Upper lobe of right lung (tissue), 1 donor: ENCODE results near the gene ELAVL3. TPM values are rescaled to one million over a fixed set of nuclear protein-coding genes. Genes with fewer than 3 reads are reported as not detected.

ENCODE experiments used
- ATAC-seq: fragments of 200-7000 bp; cut with Tn5 transposase; one replicate; pipeline ENCODE4 v1.9.1; 2020; ENCODE audit warnings: mild to moderate bottlenecking, moderate library complexity
- DNase-seq: peaks from one replicate; pipeline ENCODE4 v3.0.0-alpha.2; 2020
- H3K27ac ChIP-seq: fragments of 200-600 bp; one replicate; pipeline ENCODE4 v1.8.0; 2022
- H3K27me3 ChIP-seq: fragments of 200-600 bp; one replicate; pipeline ENCODE4 v1.8.0; 2022; ENCODE audit warnings: mild to moderate bottlenecking
- H3K36me3 ChIP-seq: fragments of 200-600 bp; one replicate; pipeline ENCODE4 v1.8.0; 2022
- H3K4me1 ChIP-seq: fragments of 200-600 bp; one replicate; pipeline ENCODE4 v1.8.0; 2022
- H3K4me3 ChIP-seq: fragments of 200-600 bp; one replicate; pipeline ENCODE4 v1.8.0; 2022; ENCODE audit warnings: mild to moderate bottlenecking
- H3K9me3 ChIP-seq: fragments of 200-600 bp; one replicate; pipeline ENCODE4 v1.8.0; 2022
- intact Hi-C: fragments of 100-400 bp; cut with DNase I; formaldehyde crosslinking; loops from one replicate; pipeline ENCODE4 v1.11.0; 2022
- total RNA-seq: library from RNA; stranded (reverse); fragmentation: NEBNext Ultra II Directional; extraction: Animal tissue kit (Norgen Biotek cat#: 25700); gene quantifications from one replicate; pipeline ENCODE4 v1.2.1, GENCODE V29; 2021
- TF ChIP-seq, protein P1 (sequence below): fragments of 200-600 bp; IDR thresholded peaks from one replicate; pipeline ENCODE4 v1.8.0; 2022; ENCODE audit warnings: antibody characterized with exemption
- donor health status: DM: no; HTN: yes; CAD: no; lungs with severe emphysema.

ELAVL3 gene
- total RNA-seq, 1 donor from 2014 or later = not detected

DNA sequence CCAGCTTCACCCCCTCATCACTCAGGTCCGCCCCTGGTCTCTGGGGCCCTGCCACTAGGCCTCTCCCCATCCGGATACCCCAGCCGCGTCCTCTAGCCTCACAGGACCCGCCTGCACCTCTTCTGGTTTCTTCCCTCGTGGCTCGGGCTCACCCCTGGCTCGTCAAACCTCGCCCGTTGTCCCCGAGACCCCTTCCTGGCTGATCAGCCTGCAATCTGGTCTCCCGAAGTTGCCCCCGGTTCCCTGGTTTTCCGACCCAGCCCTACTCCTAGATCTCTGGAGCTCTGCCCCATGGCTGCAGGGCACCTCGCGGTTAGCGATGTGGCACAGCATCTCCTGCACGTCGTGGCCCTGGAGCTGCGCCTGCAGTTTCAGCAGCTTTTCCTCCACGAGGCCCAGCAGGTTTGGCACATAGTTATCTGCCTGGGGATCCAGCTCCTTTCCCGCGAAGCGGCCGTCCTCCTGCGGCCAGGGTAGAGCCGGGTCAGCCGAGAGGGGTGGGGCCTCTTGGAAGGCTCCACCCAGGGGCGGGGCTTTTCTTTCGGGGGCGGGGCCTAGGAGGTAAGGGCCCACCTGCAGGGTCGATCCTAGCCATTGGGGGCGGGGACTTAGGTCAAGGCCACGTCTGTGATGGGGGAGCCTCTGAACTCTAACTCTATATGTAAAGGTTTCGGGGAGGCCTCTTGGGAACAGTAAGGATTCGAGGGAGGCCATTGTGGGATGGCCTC, 59.3 kb downstream of the ELAVL3 start:
- H3K9me3 ChIP-seq = no peaks in the 10 kb centered on the region
- ATAC-seq = peak; percentile 52
- peaks cover 33% of the 10 kb centered on the region for H3K4me1 ChIP-seq
- intact Hi-C loops = no loop called here
- peak; percentile 81 for DNase-seq
- no peaks in the 10 kb centered on the region for H3K36me3 ChIP-seq
- H3K27me3 ChIP-seq = peaks cover 27% of the 10 kb centered on the region
- peak overlapping the region; percentile 39 for H3K4me3 ChIP-seq
- TF ChIP-seq, protein P1, sequence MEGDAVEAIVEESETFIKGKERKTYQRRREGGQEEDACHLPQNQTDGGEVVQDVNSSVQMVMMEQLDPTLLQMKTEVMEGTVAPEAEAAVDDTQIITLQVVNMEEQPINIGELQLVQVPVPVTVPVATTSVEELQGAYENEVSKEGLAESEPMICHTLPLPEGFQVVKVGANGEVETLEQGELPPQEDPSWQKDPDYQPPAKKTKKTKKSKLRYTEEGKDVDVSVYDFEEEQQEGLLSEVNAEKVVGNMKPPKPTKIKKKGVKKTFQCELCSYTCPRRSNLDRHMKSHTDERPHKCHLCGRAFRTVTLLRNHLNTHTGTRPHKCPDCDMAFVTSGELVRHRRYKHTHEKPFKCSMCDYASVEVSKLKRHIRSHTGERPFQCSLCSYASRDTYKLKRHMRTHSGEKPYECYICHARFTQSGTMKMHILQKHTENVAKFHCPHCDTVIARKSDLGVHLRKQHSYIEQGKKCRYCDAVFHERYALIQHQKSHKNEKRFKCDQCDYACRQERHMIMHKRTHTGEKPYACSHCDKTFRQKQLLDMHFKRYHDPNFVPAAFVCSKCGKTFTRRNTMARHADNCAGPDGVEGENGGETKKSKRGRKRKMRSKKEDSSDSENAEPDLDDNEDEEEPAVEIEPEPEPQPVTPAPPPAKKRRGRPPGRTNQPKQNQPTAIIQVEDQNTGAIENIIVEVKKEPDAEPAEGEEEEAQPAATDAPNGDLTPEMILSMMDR = no peak
- H3K27ac ChIP-seq = no peak overlapping the region

DNA sequence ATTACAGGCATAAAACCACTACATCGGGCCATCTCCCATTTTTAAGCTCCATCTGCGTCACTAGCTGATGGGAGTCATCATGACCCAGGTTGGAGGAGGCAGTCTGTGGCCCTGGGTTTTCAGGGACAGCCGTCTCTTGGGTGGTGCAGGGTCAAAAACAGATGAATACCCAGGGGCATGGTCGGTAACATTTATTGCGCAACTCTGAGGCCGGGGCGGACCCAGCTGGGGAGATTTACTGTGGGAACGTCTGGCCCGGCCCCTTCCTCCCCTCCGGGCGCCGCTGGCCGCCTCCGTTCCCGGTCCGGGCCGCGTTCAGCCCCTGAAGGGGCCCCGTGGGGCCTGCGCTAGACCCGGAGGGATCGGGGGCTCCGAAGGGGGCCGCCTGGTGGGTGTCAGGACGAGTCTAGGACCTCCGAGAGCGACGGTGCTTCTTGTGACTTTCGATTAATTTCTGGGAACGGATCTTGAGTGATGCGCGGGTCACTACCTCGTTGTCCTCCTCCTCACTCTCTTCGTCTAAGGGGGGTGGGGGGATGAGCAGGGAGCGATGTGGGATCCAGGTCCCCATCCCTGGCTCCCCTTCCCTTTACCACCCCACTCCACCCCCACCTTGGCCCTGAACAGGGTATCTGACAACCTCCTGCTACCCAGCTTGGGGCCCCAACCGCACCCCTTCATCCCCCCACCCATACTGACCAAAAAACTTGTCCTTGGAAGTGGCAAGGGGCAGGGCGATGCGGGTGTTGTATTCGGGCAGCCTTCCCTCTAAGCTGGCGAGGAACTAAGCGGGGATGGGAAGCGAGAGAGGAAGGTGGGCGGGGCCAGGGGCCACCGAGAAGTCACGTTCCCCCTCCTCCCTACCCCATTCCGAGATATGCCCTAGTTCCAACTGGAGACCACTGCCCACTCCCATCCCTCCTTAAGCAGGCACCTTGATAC, 60.1 kb downstream of the ELAVL3 start:
- peak overlapping the region; percentile 11 for H3K27ac ChIP-seq
- intact Hi-C loops = no loop called here
- no peaks in the 10 kb centered on the region for H3K36me3 ChIP-seq
- H3K9me3 ChIP-seq = no peaks in the 10 kb centered on the region
- peaks cover 33% of the 10 kb centered on the region for H3K4me1 ChIP-seq
- H3K27me3 ChIP-seq = peaks cover 27% of the 10 kb centered on the region
- ATAC-seq (no peak), DNase-seq (no peak)
- H3K4me3 ChIP-seq = peak overlapping the region; percentile 36
- TF ChIP-seq, protein P1 = no peak

DNA sequence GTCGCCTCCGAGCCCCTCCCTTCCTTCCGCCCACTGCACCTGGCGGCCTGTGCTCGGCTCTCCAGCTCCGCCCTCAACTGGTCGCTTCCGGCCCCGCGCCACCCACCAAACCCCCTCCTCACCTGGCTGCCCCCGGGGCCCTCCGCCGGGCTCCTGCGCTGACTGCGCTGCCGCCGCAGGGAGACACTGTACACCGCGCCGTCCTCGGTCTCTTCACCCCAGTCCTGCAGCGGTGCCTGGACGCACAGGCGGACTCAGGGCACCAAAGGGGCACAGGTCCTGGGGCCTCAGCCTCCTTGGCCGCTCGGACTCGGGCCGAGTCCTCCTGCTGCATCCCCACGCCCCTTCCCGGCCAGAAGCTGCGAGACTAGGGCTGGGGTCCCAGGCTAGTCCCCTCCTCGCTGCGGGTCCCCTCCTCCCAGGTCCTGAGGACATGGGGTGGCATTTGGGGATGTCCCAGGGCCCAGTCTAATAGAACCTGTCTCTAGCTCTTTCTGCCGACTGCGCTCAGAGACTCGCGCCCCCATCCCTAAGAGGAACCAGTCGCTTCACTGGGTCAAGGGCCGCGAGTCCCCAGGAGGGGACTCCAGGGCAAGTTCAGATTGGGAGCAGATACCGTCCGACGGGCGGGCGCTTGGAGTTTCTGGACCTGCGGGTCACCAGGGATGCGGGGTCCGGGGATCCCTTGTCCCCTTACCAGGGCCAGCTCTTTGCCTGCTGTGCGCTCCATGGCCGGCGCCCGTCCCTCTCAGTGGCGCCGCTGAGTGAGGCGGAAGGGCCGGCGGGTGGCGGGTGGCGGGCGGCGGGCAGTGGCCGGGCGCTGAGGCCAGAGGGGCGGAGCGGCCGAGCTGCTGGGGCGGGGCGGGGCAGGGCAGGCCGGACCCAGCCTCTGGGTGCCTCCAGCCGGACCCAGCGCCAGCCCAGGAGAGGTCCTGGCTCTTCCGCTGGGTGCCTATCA, 62.0 kb downstream of the ELAVL3 start, which contains the start of gene RGL3:
Gene RGL3, minus strand, starts transcription at position 766 of the 958 bp plus-strand sequence. Its CDS starts 36 bp downstream, at position 730.
- peaks cover 22% of the 10 kb centered on the region for H3K27me3 ChIP-seq
- TF ChIP-seq, protein P1 = no peak
- intact Hi-C loops = no loop called here
- peak within 1 kb of the TSS; percentile 56 for H3K4me3 ChIP-seq
- peak; percentile 85 for DNase-seq
- H3K9me3 ChIP-seq = no peaks in the 10 kb centered on the region
- H3K4me1 ChIP-seq = peaks cover 33% of the 10 kb centered on the region
- H3K27ac ChIP-seq = peak within 1 kb of the TSS; percentile 71
- peak; percentile 71 for ATAC-seq
- no peaks in the 10 kb centered on the region for H3K36me3 ChIP-seq

DNA sequence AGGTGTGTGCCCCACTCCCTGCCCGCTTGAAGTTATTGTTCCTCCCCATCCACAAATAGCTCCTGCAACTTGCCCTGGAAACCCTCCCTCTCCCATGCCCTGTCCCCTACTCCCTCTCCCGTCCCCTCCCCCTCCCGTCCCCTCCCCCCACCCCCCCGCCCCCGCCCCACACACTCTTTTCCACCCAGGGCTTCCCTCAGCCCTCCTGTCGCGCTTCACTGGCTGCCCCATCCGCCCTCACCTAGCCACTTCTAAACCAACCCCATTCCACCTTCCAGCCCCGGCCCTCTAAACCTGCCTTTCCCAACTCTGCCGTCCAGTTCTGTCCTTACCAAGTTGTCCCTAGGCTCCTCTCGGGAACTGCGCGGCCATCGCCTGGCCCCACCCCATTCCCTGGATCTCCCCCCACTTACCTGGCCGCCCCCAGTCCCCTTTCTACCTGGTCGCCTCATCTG, 62.7 kb downstream of the ELAVL3 start:
- H3K27ac ChIP-seq = peak overlapping the region; percentile 71
- intact Hi-C loops = no loop called here
- DNase-seq (no peak), ATAC-seq (no peak)
- H3K27me3 ChIP-seq = peaks cover 16% of the 10 kb centered on the region
- H3K9me3 ChIP-seq = no peaks in the 10 kb centered on the region
- H3K36me3 ChIP-seq = no peaks in the 10 kb centered on the region
- H3K4me1 ChIP-seq = peaks cover 33% of the 10 kb centered on the region
- TF ChIP-seq, protein P1 = no peak
- peak overlapping the region; percentile 56 for H3K4me3 ChIP-seq
